Large intestine (tissue), 3 donors: ENCODE results near the gene PGS1. TPM values are rescaled to one million over a fixed set of nuclear protein-coding genes. Genes with fewer than 3 reads are reported as not detected.

ENCODE experiments used
- DNase-seq, 2 donors: peaks; one replicate each; pipeline versions ENCODE4 v3.0.0 to v3.0.0-alpha.2; 2013
- H3K27ac ChIP-seq: one replicate; pipeline ENCODE4 v1.5.1; 2013; ENCODE audit warnings: low read length
- H3K27me3 ChIP-seq: 2 replicates; pipeline ENCODE4 v1.6.1; 2013; ENCODE audit warnings: low read length; ENCODE audit not compliant: control insufficient read depth, insufficient read depth
- H3K36me3 ChIP-seq: 2 replicates; pipeline ENCODE4 v1.6.1; 2013; ENCODE audit warnings: low read length; ENCODE audit not compliant: control insufficient read depth, insufficient read depth
- H3K4me1 ChIP-seq: one replicate; pipeline ENCODE4 v1.6.1; 2013; ENCODE audit warnings: low read length; ENCODE audit not compliant: control insufficient read depth, insufficient read depth
- H3K4me3 ChIP-seq: one replicate; pipeline ENCODE4 v1.5.1; 2013; ENCODE audit warnings: low read length
- H3K9me3 ChIP-seq: one replicate; pipeline ENCODE4 v1.6.1; 2013; ENCODE audit warnings: mild to moderate bottlenecking, low read depth, low read length, moderate library complexity; ENCODE audit not compliant: control insufficient read depth
- WGBS: methylation state at CpG from one replicate; pipeline ENCODE4 v1.1.5; 2013; ENCODE audit warnings: low lambda C conversion rate; ENCODE audit not compliant: insufficient coverage; 5-methylcytosine and 5-hydroxymethylcytosine counted together
- polyA plus RNA-seq: library from polyadenylated mRNA; unstranded; fragments of 120-200 nt; gene quantifications from one replicate; pipeline ENCODE4 v1.2.1, GENCODE V29; 2013

The PGS1 gene
- polyA plus RNA-seq, 1 donor, result 40.6 TPM

- H3K4me3 ChIP-seq, result no peak overlapping the region
- no CpG with 5 or more reads among the region's 10 CpGs for WGBS
- H3K4me1 ChIP-seq, result peaks cover 23% of the 10 kb centered on the region
- no peak overlapping the region for H3K27ac ChIP-seq
- peaks cover 2% of the 10 kb centered on the region for H3K9me3 ChIP-seq
- H3K36me3 ChIP-seq, result no peaks in the 10 kb centered on the region
- DNase-seq, result no peak
- H3K27me3 ChIP-seq, result peaks cover 28% of the 10 kb centered on the region
These were observed 38.1 kb upstream of the PGS1 start for GRCh38 chr17:78340183-78340955.

- Histone ChIP-seq H3K27me3 (peaks cover 28% of the 10 kb centered on the region), H3K4me3 (no peak overlapping the region), H3K9me3 (peaks cover 2% of the 10 kb centered on the region), H3K4me1 (peaks cover 23% of the 10 kb centered on the region), H3K36me3 (no peaks in the 10 kb centered on the region), H3K27ac (peak overlapping the region; percentile 23)
- peak; percentile 68 to 79 for DNase-seq
- WGBS, result no CpG with 5 or more reads among the region's 95 CpGs
These were observed 36.6 kb upstream of the PGS1 start for GRCh38 chr17:78341559-78342448.

GRCh38 chr17:78342449-78343186, 35.8 kb upstream of the PGS1 start:
- Histone ChIP-seq H3K27me3 (peaks cover 28% of the 10 kb centered on the region), H3K9me3 (peaks cover 2% of the 10 kb centered on the region), H3K4me1 (peaks cover 23% of the 10 kb centered on the region), H3K36me3 (no peaks in the 10 kb centered on the region), H3K27ac (peak overlapping the region; percentile 23), H3K4me3 (no peak overlapping the region)
- DNase-seq, result no peak
- no CpG with 5 or more reads among the region's 26 CpGs for WGBS

GRCh38 chr17:78343187-78343542, 35.3 kb upstream of the PGS1 start:
- H3K4me1 ChIP-seq, result peaks cover 23% of the 10 kb centered on the region
- peaks cover 2% of the 10 kb centered on the region for H3K9me3 ChIP-seq
- WGBS, result no CpG with 5 or more reads among the region's 5 CpGs
- H3K27me3 ChIP-seq, result peaks cover 28% of the 10 kb centered on the region
- peak in 1 of 2 donors; percentile 44 for DNase-seq
- no peak overlapping the region for H3K4me3 ChIP-seq
- H3K27ac ChIP-seq, result peak overlapping the region; percentile 23
- no peaks in the 10 kb centered on the region for H3K36me3 ChIP-seq

- no peak for DNase-seq
- WGBS, result no CpG with 5 or more reads among the region's 19 CpGs
- H3K27me3 ChIP-seq, result peaks cover 28% of the 10 kb centered on the region
- H3K27ac ChIP-seq, result peak overlapping the region; percentile 23
- no peak overlapping the region for H3K4me3 ChIP-seq
- peaks cover 2% of the 10 kb centered on the region for H3K9me3 ChIP-seq
- H3K4me1 ChIP-seq, result peaks cover 19% of the 10 kb centered on the region
- H3K36me3 ChIP-seq, result no peaks in the 10 kb centered on the region
These were observed 34.8 kb upstream of the PGS1 start for GRCh38 chr17:78343543-78344201.

GRCh38 chr17:78344666-78345065, 33.8 kb upstream of the PGS1 start:
- H3K27ac ChIP-seq, result no peak overlapping the region
- no CpG with 5 or more reads among the region's 10 CpGs for WGBS
- H3K9me3 ChIP-seq, result peaks cover 2% of the 10 kb centered on the region
- no peak for DNase-seq
- H3K36me3 ChIP-seq, result no peaks in the 10 kb centered on the region
- H3K4me1 ChIP-seq, result peaks cover 18% of the 10 kb centered on the region
- peaks cover 28% of the 10 kb centered on the region for H3K27me3 ChIP-seq
- H3K4me3 ChIP-seq, result no peak overlapping the region

GRCh38 chr17:78345172-78345571, 33.3 kb upstream of the PGS1 start:
- DNase-seq, result no peak
- no CpG with 5 or more reads among the region's 8 CpGs for WGBS
- Histone ChIP-seq H3K27me3 (peaks cover 24% of the 10 kb centered on the region), H3K4me1 (peaks cover 18% of the 10 kb centered on the region), H3K27ac (no peak overlapping the region), H3K36me3 (no peaks in the 10 kb centered on the region), H3K4me3 (no peak overlapping the region), H3K9me3 (peaks cover 2% of the 10 kb centered on the region)

GRCh38 chr17:78345791-78346494, 32.5 kb upstream of the PGS1 start:
- peaks cover 18% of the 10 kb centered on the region for H3K4me1 ChIP-seq

GRCh38 chr17:78346605-78347250, 31.7 kb upstream of the PGS1 start:
- peaks cover 2% of the 10 kb centered on the region for H3K9me3 ChIP-seq
- no peak for DNase-seq
- H3K36me3 ChIP-seq, result no peaks in the 10 kb centered on the region
- no peak overlapping the region for H3K4me3 ChIP-seq
- peaks cover 24% of the 10 kb centered on the region for H3K27me3 ChIP-seq
- H3K4me1 ChIP-seq, result peaks cover 24% of the 10 kb centered on the region
- 84% methylated on average over 5 of the region's 13 CpGs for WGBS
- no peak overlapping the region for H3K27ac ChIP-seq

More at GRCh38 chr17:78345791-78346494, 32.5 kb upstream of the PGS1 start:
- no peak overlapping the region for H3K4me3 ChIP-seq
- peaks cover 2% of the 10 kb centered on the region for H3K9me3 ChIP-seq
- no peaks in the 10 kb centered on the region for H3K36me3 ChIP-seq
- 80% methylated on average over 1 of the region's 10 CpGs for WGBS
- no peak for DNase-seq
- no peak overlapping the region for H3K27ac ChIP-seq
- peaks cover 24% of the 10 kb centered on the region for H3K27me3 ChIP-seq
